Tibial nerve (tissue), 4 donors: Measurements from ENCODE around the gene HLCS.

Experiments
- CTCF ChIP-seq, 5 experiments: fragments of 200-600 bp in 3 of 5; fragments of 450-650 bp in 2 of 5; sonication (generic) in 3 of 5; IDR thresholded peaks; one replicate each; pipeline ENCODE4 v1.5.1; 2016 to 2019; ENCODE audit warnings: antibody characterized with exemption in 5 of 5, mild to moderate bottlenecking in 3 of 5, moderate library complexity in 2 of 5
- EP300 ChIP-seq, 2 donors: sonication (generic); formaldehyde crosslinking; IDR thresholded peaks; one replicate each; pipeline ENCODE4 v1.6.1; 2017; ENCODE audit warnings: antibody characterized with exemption in 2 of 2, mild to moderate bottlenecking in 1 of 2
- POLR2A ChIP-seq, 2 donors: fragments of 450-650 bp; IDR thresholded peaks; one replicate each; pipeline ENCODE4 v1.6.1; 2017; ENCODE audit warnings: antibody characterized with exemption in 2 of 2, mild to moderate bottlenecking in 2 of 2, moderate library complexity in 2 of 2

- TF ChIP-seq POLR2A (IDR thresholded peaks at IDR 0.05) (no peak), CTCF (IDR thresholded peaks at IDR 0.05) (no peak), EP300 (IDR thresholded peaks at IDR 0.05) (no peak)
Measured at GRCh38 chr21:36710729-36711048, 255.8 kb downstream of the HLCS start.
